G401 (cell line): ENCODE measurements around the gene AGPAT2. TPM values are rescaled to one million over a fixed set of nuclear protein-coding genes. Genes with fewer than 3 reads are reported as not detected.

Experiments used
- DNase-seq: peaks from one replicate; pipeline ENCODE4 v3.0.0-alpha.2; 2015; ENCODE audit warnings: low spot score
- in situ Hi-C: cut with HindIII; loops from 2 replicates; pipeline ENCODE4 v1.10.0; 2016; ENCODE audit warnings: low sequenced_read_pairs, mixed read lengths
- total RNA-seq: library from RNA; depleted of rRNA; stranded (reverse); fragments of >200 nt; shearing (Covaris generic); gene quantifications from 2 replicates; pipeline ENCODE4 v1.2.3, GENCODE V29; 2014; rRNA removed

Gene AGPAT2
- total RNA-seq, result 128 and 140 TPM in 2 replicates

- in situ Hi-C loops, result no loop called here
- no peak for DNase-seq
These were observed at the start of gene AGPAT2 for GRCh38 chr9:136686794-136687711. TSS of gene AGPAT2 (minus strand) at chr9:136687457. CDS start at chr9:136687357, 100 bp downstream.

GRCh38 chr9:136735812-136736480, 48.7 kb upstream of the AGPAT2 start:
- no peak for DNase-seq
- in situ Hi-C loops, result no loop called here

GRCh38 chr9:136734837-136735496, 47.7 kb upstream of the AGPAT2 start:
- in situ Hi-C loops, result no loop called here
- no peak for DNase-seq

- in situ Hi-C loops, result no loop called here
- no peak for DNase-seq
These were observed 46.4 kb upstream of the AGPAT2 start for GRCh38 chr9:136733611-136734010.

GRCh38 chr9:136732444-136733178, 45.4 kb upstream of the AGPAT2 start:
- DNase-seq, result no peak
- in situ Hi-C loops, result no loop called here

GRCh38 chr9:136729926-136730325, 42.7 kb upstream of the AGPAT2 start:
- no peak for DNase-seq
- in situ Hi-C loops, result no loop called here

GRCh38 chr9:136729144-136729543, 41.9 kb upstream of the AGPAT2 start:
- in situ Hi-C loops, result no loop called here
- DNase-seq, result peak; percentile 38

GRCh38 chr9:136728548-136729123, 41.4 kb upstream of the AGPAT2 start:
- in situ Hi-C loops, result no loop called here
- peak; percentile 55 for DNase-seq

- in situ Hi-C loops, result no loop called here
- DNase-seq, result peak; percentile 72
These were observed 40.9 kb upstream of the AGPAT2 start for GRCh38 chr9:136728080-136728547.

GRCh38 chr9:136726631-136727191, 39.5 kb upstream of the AGPAT2 start:
- in situ Hi-C loops, result no loop called here
- DNase-seq, result no peak

- in situ Hi-C loops, result no loop called here
- no peak for DNase-seq
These were observed 38.9 kb upstream of the AGPAT2 start for GRCh38 chr9:136726118-136726517.

GRCh38 chr9:136725612-136726011, 38.4 kb upstream of the AGPAT2 start:
- in situ Hi-C loops, result no loop called here
- no peak for DNase-seq

- no peak for DNase-seq
- in situ Hi-C loops, result no loop called here
These were observed 37.5 kb upstream of the AGPAT2 start for GRCh38 chr9:136724772-136725171.

- in situ Hi-C loops, result no loop called here
- DNase-seq, result no peak
These were observed 36.7 kb upstream of the AGPAT2 start for GRCh38 chr9:136723989-136724388.

GRCh38 chr9:136723362-136723976, 36.2 kb upstream of the AGPAT2 start:
- in situ Hi-C loops, result no loop called here

GRCh38 chr9:136722969-136723356, 35.7 kb upstream of the AGPAT2 start:
- in situ Hi-C loops, result no loop called here
- peak; percentile 73 for DNase-seq

More at GRCh38 chr9:136723362-136723976, 36.2 kb upstream of the AGPAT2 start:
- DNase-seq, result peak; percentile 32

GRCh38 chr9:136722093-136722968, 35.1 kb upstream of the AGPAT2 start:
- no peak for DNase-seq
- in situ Hi-C loops, result no loop called here
